K562 (cell line): ENCODE results near the gene USH2A. TPM values are rescaled to one million over a fixed set of nuclear protein-coding genes. Genes with fewer than 3 reads are reported as not detected.

ENCODE experiments used
- ATAC-seq: fragments of 200-7000 bp; cut with Tn5 transposase; 3 replicates; pipeline ENCODE4 v1.9.1; 2020; ENCODE audit warnings: moderate library complexity
- BruUV-seq: library from RNA; stranded (reverse); fragments of 400-500 nt; replicated peaks from 2 replicates; lab custom pipeline; 2021; lab: Mats Ljungman, UMichigan
- CTCF ChIA-PET: fragments of 300-600 bp; formaldehyde crosslinking; extraction: SDS; loops from one replicate; lab custom pipeline; 2021; ENCODE audit warnings: low intra/inter-chr PET ratio; lab: Yijun Ruan, JAX
- POLR2A ChIA-PET: fragments of 300-600, 350-650 bp; sonication (Branson Sonifier 250); formaldehyde crosslinking; extraction: SDS; loops from one replicate; lab custom pipeline; 2021; ENCODE audit warnings: antibody characterized with exemption, inconsistent platforms; lab: Yijun Ruan, JAX
- DNase-seq, 4 experiments: peaks; one replicate each; pipeline versions ENCODE4 v3.0.0 to v3.0.0-alpha.2; 2011 to 2018; ENCODE audit warnings: low spot score in 3 of 4, mixed read lengths in 3 of 4; ENCODE audit errors: extremely low read depth in 1 of 4
- FAIRE-seq: peaks from 2 replicates; lab custom pipeline; 2011; peaks lifted over from hg19 to GRCh38; lab: Jason Lieb, UNC
- H2AFZ ChIP-seq: 2 replicates; pipeline ENCODE4 v1.6.0; 2011; ENCODE audit warnings: low read depth, low read length, control low read depth, inconsistent platforms
- H3K27ac ChIP-seq: fragments of 200-600 bp; 3 replicates; pipeline ENCODE4 v1.8.0; 2011; ENCODE audit warnings: low read depth, mild to moderate bottlenecking, control low read depth, inconsistent platforms, low read length, moderate library complexity, mixed read lengths; ENCODE audit errors: extremely low read depth
- H3K27me3 ChIP-seq, 2 experiments: fragments of 300-600 bp in 1 of 2; 2 replicates in 1 of 2; 3 replicates in 1 of 2; pipeline versions ENCODE4 v1.6.0 to v1.8.0; 2011; ENCODE audit warnings: inconsistent platforms in 2 of 2, low read length in 2 of 2, mild to moderate bottlenecking in 1 of 2, mixed read lengths in 1 of 2, moderate library complexity in 1 of 2; ENCODE audit not compliant: control insufficient read depth in 2 of 2, insufficient read depth in 2 of 2
- H3K36me3 ChIP-seq: fragments of 300-600 bp; 3 replicates; pipeline ENCODE4 v1.8.0; 2011; ENCODE audit warnings: mild to moderate bottlenecking, low read length, inconsistent platforms; ENCODE audit not compliant: control insufficient read depth, insufficient read depth
- H3K4me1 ChIP-seq, 2 experiments: fragments of 200-600 bp in 1 of 2; replicated peaks in 1 of 2; 2 replicates in 1 of 2; 3 replicates in 1 of 2; pipeline versions ENCODE4 v1.5.1 to v1.8.0; 2011; ENCODE audit warnings: inconsistent platforms in 2 of 2, low read length in 2 of 2, mild to moderate bottlenecking in 1 of 2, mixed read lengths in 1 of 2, moderate library complexity in 1 of 2; ENCODE audit not compliant: control insufficient read depth in 2 of 2, insufficient read depth in 2 of 2
- H3K4me2 ChIP-seq: 2 replicates; pipeline ENCODE4 v1.6.1; 2011; ENCODE audit warnings: low read length, control low read depth, inconsistent platforms, mixed read lengths; ENCODE audit not compliant: insufficient read depth
- H3K4me3 ChIP-seq: fragments of 200-600 bp; sonication (generic), shearing (Covaris generic); 2 replicates; pipeline ENCODE4 v1.5.1; 2016; ENCODE audit warnings: control low read depth, inconsistent platforms
- H3K79me2 ChIP-seq: fragments of 200-600 bp; 3 replicates; pipeline ENCODE4 v1.8.0; 2011; ENCODE audit warnings: low read length, inconsistent platforms; ENCODE audit not compliant: control insufficient read depth, insufficient read depth
- H3K9ac ChIP-seq, 2 experiments: 2 replicates each; pipeline versions ENCODE4 v1.6.0 to v1.6.1; 2011; ENCODE audit warnings: low read depth in 2 of 2, low read length in 2 of 2, control low read depth in 1 of 2, inconsistent platforms in 1 of 2, mild to moderate bottlenecking in 1 of 2, mixed read lengths in 1 of 2; ENCODE audit not compliant: insufficient read depth in 1 of 2
- H3K9me1 ChIP-seq: one replicate; pipeline ENCODE4 v1.6.0; 2011; ENCODE audit warnings: inconsistent platforms, mild to moderate bottlenecking, low read length, moderate library complexity; ENCODE audit not compliant: control insufficient read depth, insufficient read depth
- H3K9me3 ChIP-seq: replicated peaks from 2 replicates; pipeline ENCODE4 v1.5.1; 2011; ENCODE audit warnings: low read depth, low read length, inconsistent platforms; ENCODE audit not compliant: control insufficient read depth, insufficient read depth
- H4K20me1 ChIP-seq: replicated peaks from 2 replicates; pipeline ENCODE4 v1.6.1; 2011; ENCODE audit warnings: low read length, inconsistent platforms, mixed read lengths; ENCODE audit not compliant: control insufficient read depth, insufficient read depth
- CTBP1 ChIP-seq: fragments of 450-650 bp; IDR thresholded peaks from 2 replicates; pipeline ENCODE4 v1.6.1; 2016; ENCODE audit warnings: borderline replicate concordance
- DIDO1 ChIP-seq: fragments of 450-650 bp; IDR thresholded peaks from 2 replicates; pipeline ENCODE4 v1.6.1; 2016; ENCODE audit warnings: low read depth, missing biosample characterization, missing genetic modification characterization
- GTF2E2 ChIP-seq: fragments of 200-800 bp; sonication (Bioruptor generic); IDR thresholded peaks from 2 replicates; pipeline ENCODE4 v1.6.1; 2016; ENCODE audit warnings: missing genetic modification characterization, missing compliant biosample characterization
- MTA3 ChIP-seq: fragments of 450-650 bp; formaldehyde crosslinking; IDR thresholded peaks from 2 replicates; pipeline ENCODE4 v1.6.1; 2017; ENCODE audit warnings: mild to moderate bottlenecking, borderline replicate concordance
- NCOR1 ChIP-seq: fragments of 450-650 bp; IDR thresholded peaks from 2 replicates; pipeline ENCODE4 v1.6.1; 2016; ENCODE audit warnings: mild to moderate bottlenecking, moderate library complexity
- POLR3A ChIP-seq: IDR thresholded peaks from 2 replicates; pipeline ENCODE4 v1.6.1; 2011; ENCODE audit warnings: borderline replicate concordance, mild to moderate bottlenecking, moderate library complexity; ENCODE audit not compliant: insufficient read length, insufficient read depth; ENCODE audit errors: extremely low read depth
- POU5F1 ChIP-seq: fragments of 150-350 bp; IDR thresholded peaks from 2 replicates; pipeline ENCODE4 v1.6.1; 2014; ENCODE audit warnings: borderline replicate concordance, low read length, low read depth, mild to moderate bottlenecking; ENCODE audit not compliant: partially characterized antibody
- TBL1XR1 ChIP-seq, 2 experiments: IDR thresholded peaks; 2 replicates each; pipeline ENCODE4 v1.6.1; 2012; ENCODE audit warnings: improper control_type of control experiment in 2 of 2, low read length in 2 of 2, mild to moderate bottlenecking in 1 of 2
- WGBS: fragments of 100-300 bp; shearing (Covaris generic); methylation state at CpG from one replicate; pipeline ENCODE4 v1.1.6; 2016; ENCODE audit warnings: low coverage, mixed read lengths; ENCODE audit not compliant: insufficient coverage; ENCODE audit errors: missing lambda C conversion rate; 5-methylcytosine and 5-hydroxymethylcytosine counted together
- in situ Hi-C: fragments of 300-500 bp; cut with MboI; formaldehyde crosslinking; loops from 4 replicates; pipeline ENCODE4 v1.15.0; 2018; ENCODE audit warnings: inconsistent platforms, mixed read lengths
- intact Hi-C: fragments of 100-400 bp; cut with micrococcal nuclease; formaldehyde crosslinking; loops from 2 replicates; pipeline ENCODE4 v1.14.2; 2022
- polyA plus RNA-seq, 8 experiments: library from polyadenylated mRNA; depleted of rRNA in 4 of 8; stranded (reverse) in 5 of 8; unstranded in 3 of 8; fragments of >200 nt; fragmentation: Nextera tagmentation in 2 of 8; fragmentation: Illumina TruSeq in 1 of 8; extraction: Ambion mirVana in 2 of 8; extraction: Trizol in 1 of 8; gene quantifications; 2 replicates each; pipeline versions ENCODE4 v1.2.1 to v1.2.3, GENCODE V29; 2011 to 2014; ENCODE audit warnings: inconsistent platforms in 1 of 8, missing spikeins in 1 of 8
- total RNA-seq, 7 experiments: library from RNA; depleted of rRNA in 6 of 7; stranded (reverse); fragments of >200 nt in 6 of 7; fragmentation: Illumina TruSeq in 2 of 7; extraction: Trizol in 2 of 7; gene quantifications; 2 replicates each; pipeline versions ENCODE4 v1.2.1 to v1.2.3, GENCODE V29; 2011 to 2021; ENCODE audit warnings: low replicate concordance in 1 of 7
- TF ChIP-seq, protein P1 (sequence below): fragments of 450-650 bp; IDR thresholded peaks from 2 replicates; pipeline ENCODE4 v1.6.1; 2016
- TF ChIP-seq, protein P2 (sequence below): fragments of 250-450 bp; sonication (Bioruptor Pico); IDR thresholded peaks from 2 replicates; pipeline ENCODE4 v1.5.0; 2021; ENCODE audit warnings: mild to moderate bottlenecking, moderate library complexity
- TF ChIP-seq, protein P3 (sequence below): fragments of 250-450 bp; sonication (Bioruptor Pico); IDR thresholded peaks from 2 replicates; pipeline ENCODE4 v1.5.1; 2021; ENCODE audit warnings: mild to moderate bottlenecking

USH2A gene
- total and polyA plus RNA-seq, 9 of the 15 experiments (the other 6 are each of a cell fraction or from before 2014, with no cell fraction given) = under 0.01 TPM; not detected in 7

DNA sequence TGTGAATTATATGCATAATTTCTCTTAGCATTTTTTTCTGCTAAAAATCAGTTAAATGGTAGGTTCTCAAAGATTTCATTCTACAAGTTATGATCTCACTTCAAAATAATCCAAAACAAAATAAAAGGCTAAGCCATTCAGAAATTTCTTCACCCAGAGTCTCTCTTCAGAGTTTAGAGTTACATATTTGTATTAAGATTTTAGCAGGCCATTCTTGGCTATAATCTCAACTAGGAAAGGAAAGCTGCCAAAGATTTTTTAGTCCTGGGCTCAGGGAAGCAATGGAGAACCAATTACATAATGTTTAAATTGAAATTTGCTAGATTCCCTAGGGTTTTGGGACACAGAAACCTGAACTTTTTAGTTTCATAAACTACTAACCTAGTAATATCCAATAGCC, 245.0 kb downstream of the USH2A start:
- ATAC-seq (no peak), FAIRE-seq (no peak), DNase-seq (no peak)
- H4K20me1 ChIP-seq = no peaks in the 10 kb centered on the region
- in situ Hi-C loops = no loop called here
- H2AFZ ChIP-seq = no peak overlapping the region
- CTCF ChIA-PET = no interaction called here
- H3K9me1 ChIP-seq = no peaks in the 10 kb centered on the region
- H3K4me1 ChIP-seq = no peaks in the 10 kb centered on the region
- no peak overlapping the region for H3K27ac ChIP-seq
- POLR2A ChIA-PET = no interaction called here
- TF ChIP-seq, protein P1, sequence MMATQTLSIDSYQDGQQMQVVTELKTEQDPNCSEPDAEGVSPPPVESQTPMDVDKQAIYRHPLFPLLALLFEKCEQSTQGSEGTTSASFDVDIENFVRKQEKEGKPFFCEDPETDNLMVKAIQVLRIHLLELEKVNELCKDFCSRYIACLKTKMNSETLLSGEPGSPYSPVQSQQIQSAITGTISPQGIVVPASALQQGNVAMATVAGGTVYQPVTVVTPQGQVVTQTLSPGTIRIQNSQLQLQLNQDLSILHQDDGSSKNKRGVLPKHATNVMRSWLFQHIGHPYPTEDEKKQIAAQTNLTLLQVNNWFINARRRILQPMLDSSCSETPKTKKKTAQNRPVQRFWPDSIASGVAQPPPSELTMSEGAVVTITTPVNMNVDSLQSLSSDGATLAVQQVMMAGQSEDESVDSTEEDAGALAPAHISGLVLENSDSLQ = no peak
- no peak for TF ChIP-seq CTBP1
- TF ChIP-seq NCOR1 = no peak
- no peak overlapping the region for H3K9ac ChIP-seq
- H3K27me3 ChIP-seq = no peaks in the 10 kb centered on the region
- no peak overlapping the region for H3K4me2 ChIP-seq
- no peaks in the 10 kb centered on the region for H3K79me2 ChIP-seq
- no peaks in the 10 kb centered on the region for H3K36me3 ChIP-seq
- no peak overlapping the region for H3K4me3 ChIP-seq
- H3K9me3 ChIP-seq = no peaks in the 10 kb centered on the region; the same call in 1 of the 2 replicates
- BruUV-seq = no TSS peak
- intact Hi-C loops = no loop called here

DNA sequence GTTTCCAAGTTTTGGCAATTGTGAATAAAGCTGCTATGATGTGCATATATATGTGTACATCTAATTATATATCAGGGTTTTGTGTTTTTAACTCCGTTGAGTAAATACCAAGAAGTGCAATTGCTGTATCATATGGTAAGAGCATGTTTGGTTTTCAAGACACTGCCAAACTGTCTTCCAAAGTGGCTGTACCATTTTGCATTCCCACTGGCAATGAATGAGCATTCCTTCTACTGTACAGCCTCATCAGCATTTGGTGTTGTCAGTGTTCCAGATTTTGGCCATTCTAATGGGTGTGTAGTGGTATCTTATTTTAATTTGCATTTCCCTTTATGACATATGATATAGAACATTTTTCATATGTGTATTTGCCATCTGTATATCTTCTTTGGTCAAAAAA, 246.3 kb downstream of the USH2A start:
- no peaks in the 10 kb centered on the region; the same call in 1 of the 2 replicates for H3K9me3 ChIP-seq
- H3K27ac ChIP-seq = no peak overlapping the region
- BruUV-seq = no TSS peak
- no peak overlapping the region for H3K4me3 ChIP-seq
- ChIA-PET POLR2A (no interaction called here), CTCF (no interaction called here)
- no peaks in the 10 kb centered on the region for H3K9me1 ChIP-seq
- no peak overlapping the region for H3K4me2 ChIP-seq
- no peak for DNase-seq
- whole genome bisulfite sequencing = 0% methylated on average over 1 of the region's 1 CpG
- no peak for ATAC-seq
- no peaks in the 10 kb centered on the region for H3K79me2 ChIP-seq
- no peak for FAIRE-seq
- H2AFZ ChIP-seq = no peak overlapping the region
- in situ Hi-C loops = no loop called here
- intact Hi-C loops = no loop called here
- H3K4me1 ChIP-seq = no peaks in the 10 kb centered on the region
- no peaks in the 10 kb centered on the region for H3K36me3 ChIP-seq
- H3K27me3 ChIP-seq = no peaks in the 10 kb centered on the region
- no peak overlapping the region for H3K9ac ChIP-seq
- no peaks in the 10 kb centered on the region for H4K20me1 ChIP-seq
- TF ChIP-seq POLR3A = no peak
- TF ChIP-seq TBL1XR1 (IDR thresholded peaks at IDR 0.05; ENCODE audit: low read length in 2 of 2) = no peak
- no peak for TF ChIP-seq MTA3
- TF ChIP-seq POU5F1 = no peak
- TF ChIP-seq, protein P2, sequence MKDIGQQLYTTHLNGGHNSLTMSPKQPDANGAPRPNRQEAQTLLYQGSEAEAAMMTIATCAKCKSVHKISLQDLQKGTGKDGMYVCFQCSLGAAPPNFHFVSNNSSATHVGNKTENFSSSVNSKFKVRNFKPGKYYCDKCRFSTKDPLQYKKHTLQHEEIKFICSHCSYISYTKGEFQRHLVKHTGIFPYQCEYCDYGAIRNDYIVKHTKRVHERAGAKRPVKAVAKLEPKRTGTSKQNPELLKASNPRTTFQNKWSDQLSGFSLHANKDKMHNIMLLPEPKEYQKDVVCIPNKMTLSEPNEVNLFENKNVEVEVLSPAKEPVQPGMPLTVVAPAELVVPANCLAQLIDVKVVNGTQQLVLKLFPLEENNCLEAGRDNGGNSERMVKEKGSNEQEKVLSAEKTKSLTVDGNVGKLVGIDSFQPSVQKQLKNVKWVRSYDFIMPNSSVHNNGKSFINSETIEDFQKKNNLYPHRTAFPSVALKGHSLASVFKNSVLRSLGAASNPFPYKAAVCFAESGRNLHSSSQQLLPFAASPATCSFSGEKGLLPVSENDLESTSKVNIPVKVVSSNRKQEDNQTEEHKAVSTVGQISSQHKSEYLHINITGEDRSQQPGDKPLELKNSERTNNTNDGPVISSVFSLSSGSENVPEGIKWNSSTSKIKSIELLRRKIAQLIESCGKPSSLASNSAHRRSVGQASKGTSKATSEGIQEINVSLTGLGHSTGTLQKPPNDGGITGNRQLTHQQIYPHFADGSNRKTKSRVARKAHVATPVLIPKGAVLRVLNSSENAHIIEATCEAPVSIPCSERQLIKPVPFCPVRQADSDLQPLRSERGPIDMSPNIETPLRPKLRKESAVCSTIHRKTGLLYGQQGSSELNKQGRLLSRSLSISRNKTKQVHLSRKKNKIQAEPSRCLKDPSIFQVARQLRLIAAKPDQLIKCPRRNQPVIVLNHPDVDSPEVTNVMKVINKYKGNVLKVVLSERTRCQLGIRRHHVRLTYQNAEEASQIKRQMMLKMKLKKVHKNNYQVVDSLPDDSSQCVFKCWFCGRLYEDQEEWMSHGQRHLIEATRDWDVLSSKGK = no peak
- TF ChIP-seq DIDO1 (tag) = no peak
- TF ChIP-seq, protein P3, sequence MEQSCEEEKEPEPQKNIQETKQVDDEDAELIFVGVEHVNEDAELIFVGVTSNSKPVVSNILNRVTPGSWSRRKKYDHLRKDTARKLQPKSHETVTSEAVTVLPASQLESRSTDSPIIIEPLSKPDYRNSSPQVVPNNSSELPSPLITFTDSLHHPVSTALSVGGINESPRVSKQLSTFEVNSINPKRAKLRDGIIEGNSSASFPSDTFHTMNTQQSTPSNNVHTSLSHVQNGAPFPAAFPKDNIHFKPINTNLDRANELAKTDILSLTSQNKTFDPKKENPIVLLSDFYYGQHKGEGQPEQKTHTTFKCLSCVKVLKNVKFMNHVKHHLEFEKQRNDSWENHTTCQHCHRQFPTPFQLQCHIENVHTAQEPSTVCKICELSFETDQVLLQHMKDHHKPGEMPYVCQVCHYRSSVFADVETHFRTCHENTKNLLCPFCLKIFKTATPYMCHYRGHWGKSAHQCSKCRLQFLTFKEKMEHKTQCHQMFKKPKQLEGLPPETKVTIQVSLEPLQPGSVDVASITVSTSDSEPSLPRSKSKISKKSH (CRISPR knock-in tag) = no peak
- TF ChIP-seq GTF2E2 (tag) = no peak
